Endothelial cell of umbilical vein (primary cell): ENCODE measurements around the gene USH2A. TPM values are rescaled to one million over a fixed set of nuclear protein-coding genes. Genes with fewer than 3 reads are reported as not detected.

Source experiments
- BruUV-seq: library from RNA; stranded (reverse); fragments of 400-500 nt; replicated peaks from 2 replicates; lab custom pipeline; 2021; lab: Mats Ljungman, UMichigan
- CTCF ChIA-PET: fragments of 300-600, 350-600 bp; sonication (Branson Sonifier 250); formaldehyde crosslinking; loops from one replicate; lab custom pipeline; 2021; ENCODE audit warnings: antibody characterized with exemption, inconsistent platforms; lab: Charles Lee
- POLR2A ChIA-PET: fragments of 300-600, 350-600 bp; sonication (Branson Sonifier 250); formaldehyde crosslinking; loops from one replicate; lab custom pipeline; 2021; ENCODE audit warnings: antibody characterized with exemption, inconsistent platforms; lab: Charles Lee
- DNase-seq: peaks from one replicate; pipeline ENCODE4 v3.0.0-alpha.2; 2011; ENCODE audit warnings: low read depth, low spot score
- FAIRE-seq: peaks from 2 replicates; lab custom pipeline; 2011; peaks lifted over from hg19 to GRCh38; lab: Jason Lieb, UNC
- H2AFZ ChIP-seq: 2 replicates; pipeline ENCODE4 v1.6.0; 2012; ENCODE audit warnings: low read depth, low read length, control low read depth, inconsistent platforms
- H3K27ac ChIP-seq: 2 replicates; pipeline ENCODE4 v1.5.1; 2011; ENCODE audit warnings: low read depth, mild to moderate bottlenecking, control low read depth, low read length, moderate library complexity; ENCODE audit not compliant: insufficient read depth
- H3K27me3 ChIP-seq, 2 experiments: 2 replicates each; pipeline versions ENCODE4 v1.6.0 to v1.6.1; 2011; ENCODE audit warnings: low read length in 2 of 2, mixed read lengths in 1 of 2; ENCODE audit not compliant: control insufficient read depth in 2 of 2, insufficient read depth in 2 of 2
- H3K36me3 ChIP-seq, 2 experiments: 2 replicates in 1 of 2; 3 replicates in 1 of 2; pipeline ENCODE4 v1.5.1; 2011; ENCODE audit warnings: low read length in 2 of 2, mild to moderate bottlenecking in 1 of 2, moderate library complexity in 1 of 2; ENCODE audit not compliant: control insufficient read depth in 2 of 2, insufficient read depth in 2 of 2; ENCODE audit errors: extremely low read depth in 1 of 2
- H3K4me1 ChIP-seq: 3 replicates; pipeline ENCODE4 v1.5.1; 2011; ENCODE audit warnings: mild to moderate bottlenecking, low read length; ENCODE audit not compliant: control insufficient read depth, insufficient read depth; ENCODE audit errors: extremely low read depth
- H3K4me2 ChIP-seq: 2 replicates; pipeline ENCODE4 v1.6.1; 2011; ENCODE audit warnings: low read length, control low read depth, mixed read lengths; ENCODE audit not compliant: insufficient read depth
- H3K4me3 ChIP-seq, 3 experiments: fragments of 200-600 bp in 1 of 3; sonication (generic), shearing (Covaris generic) in 1 of 3; replicated peaks in 1 of 3; 2 replicates each; pipeline ENCODE4 v1.5.1; 2011 to 2016; ENCODE audit warnings: control low read depth in 3 of 3, low read length in 3 of 3, mild to moderate bottlenecking in 2 of 3, inconsistent platforms in 1 of 3, low read depth in 1 of 3, moderate library complexity in 1 of 3; ENCODE audit not compliant: insufficient read depth in 1 of 3
- H3K79me2 ChIP-seq: 2 replicates; pipeline ENCODE4 v1.6.0; 2012; ENCODE audit warnings: low read length, inconsistent platforms; ENCODE audit not compliant: control insufficient read depth, insufficient read depth
- H3K9ac ChIP-seq: replicated peaks from 2 replicates; pipeline ENCODE3; 2011; ENCODE audit warnings: low read length, control low read depth; ENCODE audit not compliant: insufficient read depth; ENCODE audit errors: extremely low read depth
- H3K9me1 ChIP-seq: replicated peaks from 3 replicates; pipeline ENCODE4 v1.6.0; 2011; ENCODE audit warnings: mild to moderate bottlenecking, low read length; ENCODE audit not compliant: control insufficient read depth, insufficient read depth; ENCODE audit errors: extremely low read depth
- H3K9me3 ChIP-seq: replicated peaks from 2 replicates; pipeline ENCODE4 v1.5.1; 2012; ENCODE audit warnings: low read length, inconsistent platforms; ENCODE audit not compliant: control insufficient read depth, insufficient read depth
- H4K20me1 ChIP-seq: replicated peaks from 2 replicates; pipeline ENCODE3; 2011; ENCODE audit warnings: mild to moderate bottlenecking, low read length; ENCODE audit not compliant: control insufficient read depth, insufficient read depth; ENCODE audit errors: extremely low read depth
- CTCF ChIP-seq, 2 donors: IDR thresholded peaks; 1 replicate in 1 of 2; 2 replicates in 1 of 2; pipeline ENCODE4 v1.5.1; 2011; ENCODE audit warnings: low read length in 2 of 2, mild to moderate bottlenecking in 2 of 2, moderate library complexity in 2 of 2, control low read depth in 1 of 2, inconsistent platforms in 1 of 2, low read depth in 1 of 2; ENCODE audit not compliant: insufficient read depth in 1 of 2; ENCODE audit errors: extremely low read depth in 1 of 2
- EZH2 ChIP-seq: IDR thresholded peaks from 2 replicates; pipeline ENCODE4 v1.6.1; 2012; ENCODE audit warnings: borderline replicate concordance, low read depth, mild to moderate bottlenecking, moderate library complexity, low read length, inconsistent platforms; ENCODE audit not compliant: severe bottlenecking
- FOS ChIP-seq: IDR thresholded peaks from 2 replicates; pipeline ENCODE4 v1.6.1; 2011; ENCODE audit warnings: mild to moderate bottlenecking, low read length, moderate library complexity, borderline replicate concordance; ENCODE audit not compliant: insufficient read depth
- GATA2 ChIP-seq: IDR thresholded peaks from 2 replicates; pipeline ENCODE4 v1.7.0; 2011; ENCODE audit warnings: low read depth, mild to moderate bottlenecking, moderate library complexity, mixed read lengths, low read length; ENCODE audit not compliant: insufficient read length, insufficient read depth
- JUN ChIP-seq: IDR thresholded peaks from 2 replicates; pipeline ENCODE4 v1.6.1; 2011; ENCODE audit warnings: borderline replicate concordance, low read depth; ENCODE audit not compliant: insufficient read length, insufficient read depth
- MYC ChIP-seq: IDR thresholded peaks from one replicate; pipeline ENCODE4 v1.6.1; 2011; ENCODE audit warnings: mild to moderate bottlenecking, low read depth, low read length
- POLR2A ChIP-seq: IDR thresholded peaks from 2 replicates; pipeline ENCODE4 v1.6.1; 2012; ENCODE audit warnings: low read depth, mild to moderate bottlenecking, control low read depth, low read length
- POLR2AphosphoS5 ChIP-seq: IDR thresholded peaks from 2 replicates; pipeline ENCODE4 v1.6.1; 2012; ENCODE audit warnings: low read depth, mild to moderate bottlenecking, control low read depth, low read length, moderate library complexity; ENCODE audit not compliant: insufficient read depth
- dilution Hi-C: fragments of 300-500 bp; cut with MboI; formaldehyde crosslinking; loops from one replicate; pipeline ENCODE4 v1.15.0; 2019; ENCODE audit warnings: low sequenced_read_pairs; ENCODE audit not compliant: extremely low pct_ligation_motif_present
- intact Hi-C: fragments of 100-400 bp; cut with micrococcal nuclease; formaldehyde crosslinking; loops from one replicate; pipeline ENCODE4 v1.10.0; 2022
- polyA plus RNA-seq, 4 experiments: library from polyadenylated mRNA; depleted of rRNA in 3 of 4; stranded (reverse) in 3 of 4; unstranded in 1 of 4; fragments of >200 nt; gene quantifications; 2 replicates each; pipeline versions ENCODE4 v1.2.1 to v1.2.3, GENCODE V29; 2011 to 2012; ENCODE audit warnings: missing spikeins in 1 of 4
- total RNA-seq: library from RNA; stranded (reverse); gene quantifications from 2 replicates; pipeline ENCODE4 v1.2.3, GENCODE V29; 2021

USH2A gene
- total and polyA plus RNA-seq, 2 donors (not counting 3 experiments of a cell fraction or from before 2014, with no cell fraction given): not detected

- H4K20me1 ChIP-seq: no peaks in the 10 kb centered on the region
- no peak overlapping the region for H3K9ac ChIP-seq
- no peak overlapping the region for H2AFZ ChIP-seq
- intact Hi-C loops: no loop called here
- dilution Hi-C loops: no loop called here
- ChIA-PET CTCF (no interaction called here), POLR2A (no interaction called here)
- H3K27me3 ChIP-seq: no peaks in the 10 kb centered on the region
- no peak overlapping the region for H3K4me3 ChIP-seq
- no peaks in the 10 kb centered on the region for H3K36me3 ChIP-seq
- H3K9me3 ChIP-seq: peaks cover 7% of the 10 kb centered on the region
- H3K79me2 ChIP-seq: no peaks in the 10 kb centered on the region
- TF ChIP-seq JUN: no peak
- TF ChIP-seq POLR2A: no peak
- no peak for TF ChIP-seq POLR2AphosphoS5
- no peak for TF ChIP-seq MYC
- no peak for TF ChIP-seq GATA2
- TF ChIP-seq CTCF (IDR thresholded peaks at IDR 0.05; ENCODE audit: extremely low read depth in 1 of 2, insufficient read depth in 1 of 2, low read depth in 1 of 2, low read length in 2 of 2): no peak
- no peak for TF ChIP-seq FOS
- no peak for TF ChIP-seq EZH2
- no peaks in the 10 kb centered on the region for H3K4me1 ChIP-seq
- no TSS peak for BruUV-seq
- H3K9me1 ChIP-seq: no peaks in the 10 kb centered on the region
- H3K27ac ChIP-seq: no peak overlapping the region
- H3K4me2 ChIP-seq: no peak overlapping the region
- FAIRE-seq (no peak), DNase-seq (no peak)
Measured at GRCh38 chr1:216051071-216051470, 372.2 kb downstream of the USH2A start.
